SK-N-SH (cell line): ENCODE results near the gene ME1. TPM values are rescaled to one million over a fixed set of nuclear protein-coding genes. Genes with fewer than 3 reads are reported as not detected.
A peak's percentile ranks its signal among the peaks of the same experiment; 100 is the strongest.

Experiments used
- CTCF ChIA-PET: fragments of 300-600, 350-600 bp; formaldehyde crosslinking; extraction: SDS; loops from one replicate; lab custom pipeline; 2021; lab: Yijun Ruan, JAX
- POLR2A ChIA-PET: fragments of 350-600 bp; sonication (Branson Sonifier 250); formaldehyde crosslinking; extraction: SDS; loops from one replicate; lab custom pipeline; 2020; ENCODE audit warnings: antibody characterized with exemption, inconsistent platforms; lab: Yijun Ruan, JAX
- DNase-seq: peaks from one replicate; pipeline ENCODE4 v3.0.0; 2012
- H2AFZ ChIP-seq: fragments of 200-600 bp; sonication (generic); 2 replicates; pipeline ENCODE4 v1.8.1; 2016; ENCODE audit warnings: antibody characterized with exemption, mild to moderate bottlenecking, low read depth
- H3F3A ChIP-seq: fragments of 200-600 bp; sonication (generic); replicated peaks from 2 replicates; pipeline ENCODE3; 2016; ENCODE audit warnings: antibody characterized with exemption, mild to moderate bottlenecking; ENCODE audit not compliant: insufficient read depth
- H3K27ac ChIP-seq, 2 experiments: fragments of 200-500 bp in 1 of 2; fragments of 200-600 bp in 1 of 2; sonication (Bioruptor generic) in 1 of 2; sonication (generic), shearing (Covaris generic) in 1 of 2; 2 replicates each; pipeline versions ENCODE4 v1.5.1 to v1.6.1; 2014 to 2016; ENCODE audit warnings: low read depth in 2 of 2, inconsistent platforms in 1 of 2, low read length in 1 of 2, mild to moderate bottlenecking in 1 of 2, mixed read lengths in 1 of 2
- H3K27me3 ChIP-seq: fragments of 200-600 bp; sonication (generic), shearing (Covaris generic); 2 replicates; pipeline ENCODE4 v1.6.1; 2016; ENCODE audit warnings: mixed run types; ENCODE audit not compliant: insufficient read depth
- H3K36me3 ChIP-seq, 2 experiments: fragments of 200-500 bp in 1 of 2; fragments of 200-600 bp in 1 of 2; sonication (Bioruptor generic) in 1 of 2; sonication (generic) in 1 of 2; replicated peaks in 1 of 2; 2 replicates each; pipeline versions ENCODE3 to v1.5.1; 2014 to 2016; ENCODE audit warnings: low read length in 1 of 2, mild to moderate bottlenecking in 1 of 2; ENCODE audit not compliant: insufficient read depth in 2 of 2, control insufficient read depth in 1 of 2
- H3K4me1 ChIP-seq, 2 experiments: fragments of 200-500 bp in 1 of 2; fragments of 200-600 bp in 1 of 2; sonication (Bioruptor generic) in 1 of 2; sonication (generic), shearing (Covaris generic) in 1 of 2; 2 replicates each; pipeline versions ENCODE4 v1.5.1 to v1.6.1; 2014 to 2016; ENCODE audit warnings: low read depth in 1 of 2, low read length in 1 of 2, mixed run types in 1 of 2; ENCODE audit not compliant: insufficient read depth in 2 of 2, control insufficient read depth in 1 of 2
- H3K4me2 ChIP-seq: fragments of 200-600 bp; sonication (generic), shearing (Covaris generic); 2 replicates; pipeline ENCODE4 v1.6.1; 2017; ENCODE audit warnings: mixed run types
- H3K4me3 ChIP-seq, 2 experiments: fragments of 200-500 bp in 1 of 2; fragments of 200-600 bp in 1 of 2; sonication (Bioruptor generic) in 1 of 2; sonication (generic), shearing (Covaris generic) in 1 of 2; 2 replicates each; pipeline versions ENCODE4 v1.5.1 to v1.8.1; 2014 to 2016; ENCODE audit warnings: low read depth in 2 of 2, inconsistent platforms in 1 of 2, low read length in 1 of 2, mild to moderate bottlenecking in 1 of 2, mixed read lengths in 1 of 2, moderate library complexity in 1 of 2
- H3K79me2 ChIP-seq: fragments of 200-600 bp; sonication (generic); 2 replicates; pipeline ENCODE4 v1.8.1; 2017; ENCODE audit warnings: mild to moderate bottlenecking; ENCODE audit not compliant: insufficient read depth
- H3K9ac ChIP-seq: fragments of 200-600 bp; sonication (generic); 2 replicates; pipeline ENCODE4 v1.6.1; 2017; ENCODE audit warnings: mixed run types
- H3K9me2 ChIP-seq: fragments of 200-600 bp; sonication (generic); 2 replicates; pipeline ENCODE4 v1.6.1; 2017; ENCODE audit warnings: mixed run types
- H3K9me3 ChIP-seq: fragments of 200-600 bp; sonication (generic); 2 replicates; pipeline ENCODE4 v1.6.1; 2017; ENCODE audit warnings: mixed run types, mild to moderate bottlenecking, moderate library complexity
- H4K20me1 ChIP-seq: fragments of 200-600 bp; sonication (generic); 2 replicates; pipeline ENCODE4 v1.6.1; 2017; ENCODE audit warnings: mild to moderate bottlenecking, mixed run types; ENCODE audit not compliant: insufficient read depth
- CHD2 ChIP-seq: fragments of 150-350 bp; IDR thresholded peaks from 2 replicates; pipeline ENCODE4 v1.6.1; 2018; ENCODE audit warnings: low read length; ENCODE audit not compliant: partially characterized antibody
- EP300 ChIP-seq, 2 experiments: IDR thresholded peaks; 2 replicates each; pipeline versions ENCODE4 v1.4.0 to v1.6.1; 2012; ENCODE audit warnings: borderline replicate concordance in 1 of 2, low read depth in 1 of 2, low read length in 1 of 2
- FOSL2 ChIP-seq: IDR thresholded peaks from 2 replicates; pipeline ENCODE4 v1.4.0; 2012; ENCODE audit warnings: low read depth, mild to moderate bottlenecking, moderate library complexity, borderline replicate concordance
- FOXJ3 ChIP-seq: sonication (generic); formaldehyde crosslinking; IDR thresholded peaks from 2 replicates; pipeline ENCODE4 v1.5.1; 2020; ENCODE audit warnings: mild to moderate bottlenecking, missing genetic modification reagents
- GABPA ChIP-seq: IDR thresholded peaks from 2 replicates; pipeline ENCODE4 v1.4.0; 2012; ENCODE audit warnings: low read depth, mild to moderate bottlenecking
- JUND ChIP-seq: IDR thresholded peaks from 2 replicates; pipeline ENCODE4 v1.4.0; 2012
- MXI1 ChIP-seq: IDR thresholded peaks from 2 replicates; pipeline ENCODE4 v1.6.1; 2012; ENCODE audit warnings: mild to moderate bottlenecking, low read depth, low read length, improper control_type of control experiment
- NFIC ChIP-seq: IDR thresholded peaks from 2 replicates; pipeline ENCODE4 v1.4.0; 2012; ENCODE audit warnings: borderline replicate concordance
- POLR2AphosphoS5 ChIP-seq: IDR thresholded peaks from 2 replicates; pipeline ENCODE4 v1.6.1; 2012; ENCODE audit warnings: low read depth, low read length
- RAD21 ChIP-seq: IDR thresholded peaks from 2 replicates; pipeline ENCODE4 v1.6.1; 2012; ENCODE audit warnings: mild to moderate bottlenecking, low read length
- RFX5 ChIP-seq: IDR thresholded peaks from 2 replicates; pipeline ENCODE4 v1.6.1; 2012; ENCODE audit warnings: mild to moderate bottlenecking, improper control_type of control experiment, low read length
- SIN3A ChIP-seq: IDR thresholded peaks from 2 replicates; pipeline ENCODE4 v1.6.1; 2012; ENCODE audit warnings: low read depth, mild to moderate bottlenecking, low read length, moderate library complexity, borderline replicate concordance
- SMC3 ChIP-seq: IDR thresholded peaks from 2 replicates; pipeline ENCODE4 v1.6.1; 2012; ENCODE audit warnings: low read depth, low read length, improper control_type of control experiment
- TAF1 ChIP-seq: IDR thresholded peaks from 2 replicates; pipeline ENCODE4 v1.6.1; 2012; ENCODE audit warnings: low read depth, mild to moderate bottlenecking, low read length, moderate library complexity, borderline replicate concordance
- TCF12 ChIP-seq: IDR thresholded peaks from 2 replicates; pipeline ENCODE4 v1.4.0; 2012
- TEAD4 ChIP-seq: IDR thresholded peaks from 2 replicates; pipeline ENCODE4 v1.4.0; 2012; ENCODE audit warnings: mild to moderate bottlenecking, borderline replicate concordance; ENCODE audit not compliant: insufficient read depth
- YY1 ChIP-seq: IDR thresholded peaks from 2 replicates; pipeline ENCODE4 v1.4.0; 2012; ENCODE audit warnings: low read depth, mild to moderate bottlenecking
- WGBS: methylation state at CpG from one replicate; pipeline ENCODE4 v1.1.6; 2017; ENCODE audit warnings: low lambda C conversion rate; 5-methylcytosine and 5-hydroxymethylcytosine counted together
- polyA plus RNA-seq, 3 experiments: library from polyadenylated mRNA; depleted of rRNA; stranded (reverse); fragments of >200 nt; gene quantifications; 2 replicates each; pipeline ENCODE4 v1.2.3, GENCODE V29; 2012
- TF ChIP-seq, protein P1 (sequence below): IDR thresholded peaks from 2 replicates; pipeline ENCODE4 v1.6.1; 2012; ENCODE audit warnings: mild to moderate bottlenecking, low read depth, low read length, moderate library complexity
- TF ChIP-seq, protein P2 (sequence below): IDR thresholded peaks from 2 replicates; pipeline ENCODE4; 2012
- TF ChIP-seq, protein P3 (sequence below): fragments of 200-600 bp; sonication (generic); IDR thresholded peaks from 2 replicates; pipeline ENCODE4 v1.6.1; 2017; ENCODE audit warnings: antibody characterized with exemption, mild to moderate bottlenecking, moderate library complexity
- TF ChIP-seq, protein P4 (sequence below): fragments of 150-350 bp; IDR thresholded peaks from 2 replicates; pipeline ENCODE4 v1.6.1; 2016; ENCODE audit warnings: mild to moderate bottlenecking, low read depth, low read length
- TF ChIP-seq, protein P5 (sequence below): IDR thresholded peaks from 2 replicates; pipeline ENCODE4 v1.4.0; 2012; ENCODE audit warnings: low read depth, borderline replicate concordance

Gene ME1
- polyA plus RNA-seq, 1 of the 3 experiments (the other 2 are of a cell fraction) = 4.9 TPM

DNA sequence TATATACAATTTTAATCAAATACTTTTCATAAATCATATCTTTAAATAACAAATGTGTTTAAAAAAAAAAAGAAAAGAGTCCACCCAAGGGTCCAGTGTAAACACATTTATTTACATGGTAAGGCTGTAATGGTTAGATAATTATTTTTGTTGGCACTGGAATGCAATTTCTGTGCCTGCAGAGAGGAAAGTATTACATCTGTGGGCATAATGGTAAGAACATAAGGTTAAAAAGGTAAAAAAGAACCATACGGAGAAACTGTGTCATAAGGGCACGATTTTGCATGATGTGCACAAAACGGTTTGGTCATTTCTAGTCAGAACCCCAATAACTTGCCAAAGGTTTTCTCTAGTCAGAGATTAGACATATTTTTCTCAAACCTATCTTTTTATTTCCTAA, 183.4 kb downstream of the ME1 start (continued):
- TF ChIP-seq, protein P1, sequence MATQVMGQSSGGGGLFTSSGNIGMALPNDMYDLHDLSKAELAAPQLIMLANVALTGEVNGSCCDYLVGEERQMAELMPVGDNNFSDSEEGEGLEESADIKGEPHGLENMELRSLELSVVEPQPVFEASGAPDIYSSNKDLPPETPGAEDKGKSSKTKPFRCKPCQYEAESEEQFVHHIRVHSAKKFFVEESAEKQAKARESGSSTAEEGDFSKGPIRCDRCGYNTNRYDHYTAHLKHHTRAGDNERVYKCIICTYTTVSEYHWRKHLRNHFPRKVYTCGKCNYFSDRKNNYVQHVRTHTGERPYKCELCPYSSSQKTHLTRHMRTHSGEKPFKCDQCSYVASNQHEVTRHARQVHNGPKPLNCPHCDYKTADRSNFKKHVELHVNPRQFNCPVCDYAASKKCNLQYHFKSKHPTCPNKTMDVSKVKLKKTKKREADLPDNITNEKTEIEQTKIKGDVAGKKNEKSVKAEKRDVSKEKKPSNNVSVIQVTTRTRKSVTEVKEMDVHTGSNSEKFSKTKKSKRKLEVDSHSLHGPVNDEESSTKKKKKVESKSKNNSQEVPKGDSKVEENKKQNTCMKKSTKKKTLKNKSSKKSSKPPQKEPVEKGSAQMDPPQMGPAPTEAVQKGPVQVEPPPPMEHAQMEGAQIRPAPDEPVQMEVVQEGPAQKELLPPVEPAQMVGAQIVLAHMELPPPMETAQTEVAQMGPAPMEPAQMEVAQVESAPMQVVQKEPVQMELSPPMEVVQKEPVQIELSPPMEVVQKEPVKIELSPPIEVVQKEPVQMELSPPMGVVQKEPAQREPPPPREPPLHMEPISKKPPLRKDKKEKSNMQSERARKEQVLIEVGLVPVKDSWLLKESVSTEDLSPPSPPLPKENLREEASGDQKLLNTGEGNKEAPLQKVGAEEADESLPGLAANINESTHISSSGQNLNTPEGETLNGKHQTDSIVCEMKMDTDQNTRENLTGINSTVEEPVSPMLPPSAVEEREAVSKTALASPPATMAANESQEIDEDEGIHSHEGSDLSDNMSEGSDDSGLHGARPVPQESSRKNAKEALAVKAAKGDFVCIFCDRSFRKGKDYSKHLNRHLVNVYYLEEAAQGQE = no peak
- no peak for TF ChIP-seq SMC3
- no peak for TF ChIP-seq RFX5
- no peak for TF ChIP-seq FOXJ3 (CRISPR knock-in tag)
- TF ChIP-seq, all 33 proteins: peak for 0

DNA sequence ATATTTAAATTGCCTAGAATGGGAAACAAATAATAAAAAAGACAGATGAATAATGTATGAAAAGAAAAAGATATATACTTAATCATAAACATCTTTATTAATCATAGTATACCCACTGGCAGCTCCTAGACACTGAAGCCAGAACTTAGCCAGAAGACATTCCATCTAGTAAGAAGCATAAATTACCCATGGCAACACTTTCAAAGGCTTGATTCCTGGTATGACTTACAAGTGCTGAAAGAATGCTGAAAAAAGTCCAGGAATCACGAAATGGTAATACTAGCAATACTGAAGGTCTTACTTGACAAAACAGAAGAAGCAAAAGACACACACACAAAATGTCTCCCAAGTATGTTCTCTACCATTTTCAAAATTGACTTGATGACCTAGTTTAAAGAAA, 199.7 kb downstream of the ME1 start:
- H3K9me3 ChIP-seq = no peaks in the 10 kb centered on the region
- CTCF ChIA-PET = interaction anchor here (0.8 to 4.0 kb wide), 4 partner anchors 9 to 281 kb away, joined by 3 to 11 read pairs (median 7); partner anchors contain the start of genes DOP1A and PRSS35
- no peak overlapping the region for H3K4me2 ChIP-seq
- H3K27me3 ChIP-seq = no peaks in the 10 kb centered on the region
- 50% methylated on average over 1 of the region's 1 CpG for WGBS
- H4K20me1 ChIP-seq = no peaks in the 10 kb centered on the region
- H3K79me2 ChIP-seq = no peaks in the 10 kb centered on the region
- DNase-seq = no peak
- no peaks in the 10 kb centered on the region; a peak in 1 of 4 replicates for H3K4me1 ChIP-seq
- no peaks in the 10 kb centered on the region for H3K9me2 ChIP-seq
- POLR2A ChIA-PET = no interaction called here
- H3F3A ChIP-seq = peaks cover 8% of the 10 kb centered on the region
- H3K27ac ChIP-seq = no peak overlapping the region
- no peak overlapping the region for H3K9ac ChIP-seq
- no peak overlapping the region for H2AFZ ChIP-seq
- peaks cover 0 to 7% of the 10 kb centered on the region in 2 experiments for H3K36me3 ChIP-seq
- no peak overlapping the region for H3K4me3 ChIP-seq
- TF ChIP-seq YY1 = no peak; the same call in 1 of the 2 replicates
- TF ChIP-seq FOXJ3 (CRISPR knock-in tag) = no peak
- no peak for TF ChIP-seq TEAD4
- no peak for TF ChIP-seq SIN3A
- TF ChIP-seq EP300 (IDR thresholded peaks at IDR 0.05; ENCODE audit: borderline replicate concordance in 1 of 2, low read depth in 1 of 2, low read length in 1 of 2) = peak in 1 of 2 experiments; percentile 46; a peak in 1 of 4 replicates
- TF ChIP-seq, protein P2, sequence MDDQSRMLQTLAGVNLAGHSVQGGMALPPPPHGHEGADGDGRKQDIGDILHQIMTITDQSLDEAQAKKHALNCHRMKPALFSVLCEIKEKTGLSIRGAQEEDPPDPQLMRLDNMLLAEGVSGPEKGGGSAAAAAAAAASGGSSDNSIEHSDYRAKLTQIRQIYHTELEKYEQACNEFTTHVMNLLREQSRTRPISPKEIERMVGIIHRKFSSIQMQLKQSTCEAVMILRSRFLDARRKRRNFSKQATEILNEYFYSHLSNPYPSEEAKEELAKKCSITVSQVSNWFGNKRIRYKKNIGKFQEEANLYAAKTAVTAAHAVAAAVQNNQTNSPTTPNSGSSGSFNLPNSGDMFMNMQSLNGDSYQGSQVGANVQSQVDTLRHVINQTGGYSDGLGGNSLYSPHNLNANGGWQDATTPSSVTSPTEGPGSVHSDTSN = peak; percentile 80
- TF ChIP-seq, protein P3, sequence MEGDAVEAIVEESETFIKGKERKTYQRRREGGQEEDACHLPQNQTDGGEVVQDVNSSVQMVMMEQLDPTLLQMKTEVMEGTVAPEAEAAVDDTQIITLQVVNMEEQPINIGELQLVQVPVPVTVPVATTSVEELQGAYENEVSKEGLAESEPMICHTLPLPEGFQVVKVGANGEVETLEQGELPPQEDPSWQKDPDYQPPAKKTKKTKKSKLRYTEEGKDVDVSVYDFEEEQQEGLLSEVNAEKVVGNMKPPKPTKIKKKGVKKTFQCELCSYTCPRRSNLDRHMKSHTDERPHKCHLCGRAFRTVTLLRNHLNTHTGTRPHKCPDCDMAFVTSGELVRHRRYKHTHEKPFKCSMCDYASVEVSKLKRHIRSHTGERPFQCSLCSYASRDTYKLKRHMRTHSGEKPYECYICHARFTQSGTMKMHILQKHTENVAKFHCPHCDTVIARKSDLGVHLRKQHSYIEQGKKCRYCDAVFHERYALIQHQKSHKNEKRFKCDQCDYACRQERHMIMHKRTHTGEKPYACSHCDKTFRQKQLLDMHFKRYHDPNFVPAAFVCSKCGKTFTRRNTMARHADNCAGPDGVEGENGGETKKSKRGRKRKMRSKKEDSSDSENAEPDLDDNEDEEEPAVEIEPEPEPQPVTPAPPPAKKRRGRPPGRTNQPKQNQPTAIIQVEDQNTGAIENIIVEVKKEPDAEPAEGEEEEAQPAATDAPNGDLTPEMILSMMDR = no peak
- no peak for TF ChIP-seq CHD2
- TF ChIP-seq MXI1 = no peak
- no peak for TF ChIP-seq GABPA
- TF ChIP-seq FOSL2 = 0 out of 2 replicates have a peak, but pooled peaks have one; percentile 3
- TF ChIP-seq NFIC = peak; percentile 60
- TF ChIP-seq JUND = peak; percentile 43
- no peak for TF ChIP-seq POLR2AphosphoS5
- peak; percentile 73 for TF ChIP-seq TCF12
- TF ChIP-seq, protein P4, sequence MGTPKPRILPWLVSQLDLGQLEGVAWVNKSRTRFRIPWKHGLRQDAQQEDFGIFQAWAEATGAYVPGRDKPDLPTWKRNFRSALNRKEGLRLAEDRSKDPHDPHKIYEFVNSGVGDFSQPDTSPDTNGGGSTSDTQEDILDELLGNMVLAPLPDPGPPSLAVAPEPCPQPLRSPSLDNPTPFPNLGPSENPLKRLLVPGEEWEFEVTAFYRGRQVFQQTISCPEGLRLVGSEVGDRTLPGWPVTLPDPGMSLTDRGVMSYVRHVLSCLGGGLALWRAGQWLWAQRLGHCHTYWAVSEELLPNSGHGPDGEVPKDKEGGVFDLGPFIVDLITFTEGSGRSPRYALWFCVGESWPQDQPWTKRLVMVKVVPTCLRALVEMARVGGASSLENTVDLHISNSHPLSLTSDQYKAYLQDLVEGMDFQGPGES = no peak
- no peak for TF ChIP-seq RAD21
- no peak for TF ChIP-seq TAF1
- TF ChIP-seq, protein P5, sequence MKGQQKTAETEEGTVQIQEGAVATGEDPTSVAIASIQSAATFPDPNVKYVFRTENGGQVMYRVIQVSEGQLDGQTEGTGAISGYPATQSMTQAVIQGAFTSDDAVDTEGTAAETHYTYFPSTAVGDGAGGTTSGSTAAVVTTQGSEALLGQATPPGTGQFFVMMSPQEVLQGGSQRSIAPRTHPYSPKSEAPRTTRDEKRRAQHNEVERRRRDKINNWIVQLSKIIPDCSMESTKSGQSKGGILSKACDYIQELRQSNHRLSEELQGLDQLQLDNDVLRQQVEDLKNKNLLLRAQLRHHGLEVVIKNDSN = no peak
